IPS-18c (cell line): ENCODE results near the gene MED27.

Experiments used
- H3K4me3 ChIP-seq: 2 replicates; pipeline ENCODE4 v1.7.0; 2013; ENCODE audit warnings: low read depth, mild to moderate bottlenecking, low read length, moderate library complexity; ENCODE audit not compliant: insufficient read depth
- H3K9me3 ChIP-seq: one replicate; pipeline ENCODE4 v1.6.1; 2013; ENCODE audit warnings: mild to moderate bottlenecking, low read length, moderate library complexity; ENCODE audit not compliant: control insufficient read depth, insufficient read depth

Gene MED27

GRCh38 chr9:132056717-132057560, 22.7 kb downstream of the MED27 start:
- no peak overlapping the region for H3K4me3 ChIP-seq
- H3K9me3 ChIP-seq = no peaks in the 10 kb centered on the region

GRCh38 chr9:132055756-132056155, 23.9 kb downstream of the MED27 start:
- Histone ChIP-seq H3K9me3 (no peaks in the 10 kb centered on the region), H3K4me3 (no peak overlapping the region)

GRCh38 chr9:132054024-132054423, 25.6 kb downstream of the MED27 start:
- no peak overlapping the region for H3K4me3 ChIP-seq
- H3K9me3 ChIP-seq = no peaks in the 10 kb centered on the region

DNA sequence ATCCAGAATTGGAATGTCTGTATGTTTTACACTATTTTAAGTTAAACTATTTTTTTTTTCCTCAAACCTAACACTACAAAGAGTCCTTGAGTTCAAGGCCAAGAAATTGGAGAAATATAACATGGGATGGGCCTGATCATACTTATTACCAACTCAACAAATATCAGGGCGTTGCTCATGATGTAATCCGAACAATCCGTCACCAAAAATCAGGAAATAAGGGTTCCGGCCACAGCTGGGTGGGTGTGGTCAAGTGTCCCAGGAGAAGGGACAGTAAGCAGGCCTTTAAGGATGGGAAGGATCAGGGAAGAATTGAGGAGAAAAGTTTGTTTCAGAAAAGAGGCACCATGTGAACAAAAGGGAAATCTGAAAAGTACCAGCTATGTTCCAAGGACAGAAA, 29.8 kb downstream of the MED27 start:
- H3K9me3 ChIP-seq = no peaks in the 10 kb centered on the region

GRCh38 chr9:132049323-132049882, 30.3 kb downstream of the MED27 start:
- Histone ChIP-seq H3K9me3 (no peaks in the 10 kb centered on the region), H3K4me3 (no peak overlapping the region)

More for the DNA sequence above, 29.8 kb downstream of the MED27 start:
- no peak overlapping the region for H3K4me3 ChIP-seq

DNA sequence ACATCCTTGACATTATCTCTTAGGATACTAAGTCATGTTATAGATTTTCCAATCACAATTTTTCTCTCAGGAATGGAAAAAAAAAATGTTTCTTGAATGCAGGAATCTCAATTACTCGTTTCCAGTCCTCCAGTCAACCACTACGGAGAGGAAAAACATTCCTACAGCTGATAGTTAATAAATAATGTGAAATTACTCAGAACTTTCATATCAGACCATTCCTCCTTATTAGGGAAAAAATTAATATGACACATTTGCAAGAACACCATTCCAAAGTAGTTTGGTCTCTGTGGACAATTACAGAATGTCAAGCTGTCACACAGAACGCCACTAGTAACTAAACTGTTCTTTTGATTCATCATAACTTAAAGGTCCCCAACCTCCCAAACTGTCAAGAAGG, 31.5 kb downstream of the MED27 start:
- Histone ChIP-seq H3K4me3 (no peak overlapping the region), H3K9me3 (no peaks in the 10 kb centered on the region)

DNA sequence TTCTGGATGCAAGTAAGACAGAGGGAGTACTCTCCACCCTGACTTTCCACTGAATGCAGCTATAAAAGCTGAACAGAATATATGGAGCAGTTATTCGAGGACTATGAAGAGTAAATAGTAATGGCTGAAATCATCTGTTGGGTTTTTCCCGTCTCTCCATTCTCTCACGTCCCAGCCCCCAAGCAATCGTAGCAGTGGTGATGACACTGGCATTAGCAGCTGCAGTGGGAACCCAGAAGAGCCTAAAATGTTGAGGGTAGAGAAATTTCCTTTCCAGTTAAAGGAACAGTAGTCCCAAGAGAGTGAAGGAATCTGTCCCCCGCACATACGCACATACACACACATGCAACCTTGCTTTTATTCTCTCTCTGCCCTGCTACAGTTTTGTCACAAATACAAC, 33.2 kb downstream of the MED27 start:
- no peak overlapping the region for H3K4me3 ChIP-seq
- no peaks in the 10 kb centered on the region for H3K9me3 ChIP-seq

GRCh38 chr9:132044176-132044875, 35.3 kb downstream of the MED27 start:
- Histone ChIP-seq H3K4me3 (no peak overlapping the region), H3K9me3 (no peaks in the 10 kb centered on the region)

DNA sequence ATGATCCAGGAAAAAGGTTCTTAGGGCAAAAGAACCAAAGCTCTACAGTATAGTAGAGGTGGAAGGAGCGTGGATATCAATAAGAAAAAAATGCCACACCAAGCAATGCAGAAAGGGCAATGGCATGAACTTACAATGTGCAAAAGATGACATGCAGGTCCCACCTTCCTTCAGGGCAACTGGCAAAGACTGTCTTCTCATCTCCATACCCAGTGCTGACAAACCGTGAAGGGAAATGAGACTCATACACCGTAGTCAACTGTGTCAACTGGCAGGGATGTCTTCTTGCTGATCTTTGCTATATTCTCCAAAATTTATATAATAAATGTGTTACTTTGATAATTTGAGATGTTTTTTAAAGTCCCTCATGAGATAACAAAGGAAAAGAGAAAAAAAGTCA, 36.0 kb downstream of the MED27 start:
- no peaks in the 10 kb centered on the region for H3K9me3 ChIP-seq
- no peak overlapping the region for H3K4me3 ChIP-seq

DNA sequence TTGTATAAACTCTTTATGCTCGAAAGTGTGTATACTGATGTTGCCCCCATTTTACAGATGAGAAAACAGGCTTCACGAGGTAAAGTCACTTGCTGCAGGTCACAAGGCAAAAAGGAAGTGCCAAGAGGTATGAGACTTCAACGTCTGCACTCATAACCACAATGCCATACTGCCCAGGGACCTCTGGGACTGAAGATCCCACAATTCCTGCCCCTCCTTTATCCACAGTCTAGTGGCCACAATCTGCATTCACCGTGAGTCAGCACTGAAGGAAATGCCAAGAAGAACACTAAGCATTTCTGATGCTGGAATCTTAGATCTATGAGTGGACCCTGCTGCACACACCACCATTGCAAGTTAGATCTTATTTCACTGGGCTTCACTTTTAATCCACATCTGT, 37.3 kb downstream of the MED27 start:
- H3K9me3 ChIP-seq = no peaks in the 10 kb centered on the region
- no peak overlapping the region for H3K4me3 ChIP-seq

DNA sequence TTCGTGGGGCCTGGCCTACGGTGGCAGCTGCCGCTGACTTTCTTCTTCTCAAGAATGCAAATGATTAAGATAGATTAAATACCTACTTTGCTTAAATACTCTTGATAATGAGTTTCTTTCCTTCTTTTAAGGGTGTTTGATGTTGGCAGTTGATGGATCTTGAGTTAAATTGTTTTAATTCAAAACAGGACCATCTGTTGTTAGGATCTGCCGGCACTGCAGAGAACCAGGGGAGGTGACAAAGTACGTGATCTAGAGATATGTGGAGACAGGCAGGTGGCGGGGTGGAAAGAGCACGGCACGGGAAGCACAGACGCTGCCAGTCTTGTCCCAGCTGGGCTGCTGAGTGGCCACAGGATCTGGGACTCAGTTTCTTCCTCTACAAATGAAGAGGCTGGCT, 37.9 kb downstream of the MED27 start:
- Histone ChIP-seq H3K9me3 (no peaks in the 10 kb centered on the region), H3K4me3 (no peak overlapping the region)

DNA sequence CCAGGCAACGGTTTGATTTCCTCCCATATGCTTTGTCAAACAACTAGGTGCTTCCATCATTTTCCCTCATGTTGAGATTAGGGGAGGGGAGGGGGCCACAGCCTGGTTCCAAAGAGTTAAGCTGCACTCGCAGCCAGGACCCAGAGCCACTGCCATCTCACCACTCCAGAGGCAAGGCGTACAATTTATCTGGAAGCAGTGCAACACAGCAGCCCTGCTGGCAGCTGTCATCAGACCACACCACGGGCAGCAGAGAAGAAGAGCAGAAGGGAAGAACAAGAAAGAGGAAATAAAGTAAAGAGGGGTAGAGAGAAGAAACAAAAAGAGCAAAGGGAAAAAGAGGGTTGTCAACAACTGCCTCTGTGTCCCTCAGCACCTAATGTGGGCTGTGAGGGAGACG, 38.9 kb downstream of the MED27 start:
- Histone ChIP-seq H3K9me3 (no peaks in the 10 kb centered on the region), H3K4me3 (no peak overlapping the region)

- H3K9me3 ChIP-seq = no peaks in the 10 kb centered on the region
- no peak overlapping the region for H3K4me3 ChIP-seq
Observed at GRCh38 chr9:132040246-132040645, 39.4 kb downstream of the MED27 start.

DNA sequence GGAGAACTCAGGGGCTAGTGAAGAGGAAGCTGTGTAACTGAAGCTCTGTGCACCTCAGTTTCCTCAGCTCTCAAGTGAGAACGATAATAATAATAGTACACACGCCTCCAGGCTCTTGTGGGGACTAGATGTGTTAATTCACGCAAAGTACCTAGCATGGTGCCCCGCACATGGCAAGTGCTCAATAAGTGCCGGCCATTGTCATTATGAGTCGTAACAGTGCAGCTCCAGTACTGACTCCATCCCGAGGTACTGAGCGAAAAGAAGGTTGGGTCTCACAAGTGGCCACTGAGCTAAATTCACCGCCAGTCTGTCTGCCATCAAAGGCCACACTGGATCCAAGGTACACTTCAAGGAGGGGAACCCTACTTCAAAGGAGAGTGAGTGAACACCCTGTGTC, 40.4 kb downstream of the MED27 start:
- Histone ChIP-seq H3K4me3 (no peak overlapping the region), H3K9me3 (no peaks in the 10 kb centered on the region)

- Histone ChIP-seq H3K9me3 (no peaks in the 10 kb centered on the region), H3K4me3 (no peak overlapping the region)
Observed at GRCh38 chr9:132037458-132037857, 42.2 kb downstream of the MED27 start.

- no peak overlapping the region for H3K4me3 ChIP-seq
- no peaks in the 10 kb centered on the region for H3K9me3 ChIP-seq
Observed at GRCh38 chr9:132036521-132036920, 43.1 kb downstream of the MED27 start.

DNA sequence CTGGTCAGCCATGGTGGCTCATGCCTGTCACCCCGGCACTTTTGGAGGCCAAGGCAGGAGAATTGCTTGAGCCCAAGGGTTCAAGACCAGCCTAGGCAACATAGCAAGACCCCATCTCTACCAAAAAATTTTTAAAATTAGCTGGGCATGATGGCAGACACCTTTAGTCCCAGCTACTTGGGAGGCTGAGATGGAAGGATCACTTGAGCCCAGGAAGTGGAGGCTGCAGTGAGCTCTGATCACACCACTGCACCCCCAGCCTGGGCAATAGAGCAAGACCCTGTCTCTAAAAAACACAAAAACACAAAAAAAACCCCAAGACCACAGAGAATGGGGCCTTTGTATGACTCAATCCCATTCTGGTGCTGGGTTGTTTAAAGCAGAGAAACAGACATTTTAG, 44.0 kb downstream of the MED27 start:
- no peaks in the 10 kb centered on the region for H3K9me3 ChIP-seq
- H3K4me3 ChIP-seq = no peak overlapping the region

- Histone ChIP-seq H3K4me3 (no peak overlapping the region), H3K9me3 (no peaks in the 10 kb centered on the region)
Observed at GRCh38 chr9:132032238-132032950, 47.3 kb downstream of the MED27 start.
